Prostate gland (tissue), 2 donors: ENCODE data around the gene GRP. TPM values are rescaled to one million over a fixed set of nuclear protein-coding genes. Genes with fewer than 3 reads are reported as not detected.
A peak's percentile ranks its signal among the peaks of the same experiment; 100 is the strongest.

Source experiments
- DNase-seq: peaks from one replicate; pipeline ENCODE4 v3.0.0-alpha.2; 2019; ENCODE audit warnings: low spot score
- H3K27ac ChIP-seq, 2 donors: fragments of 200-600 bp; sonication (generic); 2 replicates each; pipeline ENCODE4 v1.5.1; 2017 to 2019
- H3K27me3 ChIP-seq: fragments of 200-600 bp; sonication (generic); replicated peaks from 2 replicates; pipeline ENCODE4 v1.5.1; 2019; ENCODE audit not compliant: insufficient read depth
- H3K36me3 ChIP-seq, 2 donors: fragments of 200-600 bp; sonication (generic); 1 replicate in 1 of 2; 2 replicates in 1 of 2; pipeline versions ENCODE4 v1.5.1 to v1.8.1; 2017 to 2019
- H3K4me1 ChIP-seq: fragments of 200-600 bp; sonication (generic); replicated peaks from 2 replicates; pipeline ENCODE4 v1.5.1; 2019
- H3K4me3 ChIP-seq, 2 donors: fragments of 200-600 bp; sonication (generic); 2 replicates each; pipeline ENCODE4 v1.5.1; 2017 to 2019
- H3K9me3 ChIP-seq: fragments of 200-600 bp; sonication (generic); 2 replicates; pipeline ENCODE4 v1.5.1; 2017
- CTCF ChIP-seq, 4 experiments: fragments of 200-600 bp in 2 of 4; fragments of 450-650 bp in 2 of 4; sonication (generic) in 2 of 4; IDR thresholded peaks; 1 replicate in 3 of 4; 2 replicates in 1 of 4; pipeline ENCODE4 v1.5.1; 2016 to 2019; ENCODE audit warnings: antibody characterized with exemption in 4 of 4, mild to moderate bottlenecking in 2 of 4, moderate library complexity in 2 of 4
- POLR2A ChIP-seq: fragments of 450-650 bp; IDR thresholded peaks from one replicate; pipeline ENCODE4 v1.6.1; 2016; ENCODE audit warnings: antibody characterized with exemption, mild to moderate bottlenecking
- POLR2AphosphoS5 ChIP-seq: sonication (generic); formaldehyde crosslinking; IDR thresholded peaks from one replicate; pipeline ENCODE4 v1.6.1; 2017; ENCODE audit warnings: antibody characterized with exemption
- WGBS: methylation state at CpG from one replicate; pipeline ENCODE4 v1.1.5; 2018; 5-methylcytosine and 5-hydroxymethylcytosine counted together
- intact Hi-C: fragments of 100-400 bp; cut with DNase I; formaldehyde crosslinking; loops from one replicate; pipeline ENCODE4 v1.14.2; 2022
- total RNA-seq, 2 donors: library from RNA; depleted of rRNA; stranded (reverse); fragments of >200 nt; gene quantifications; one replicate each; pipeline ENCODE4 v1.1.0, GENCODE V29; 2016

GRP gene
- total RNA-seq, 2 donors from 2014 or later: 1.4 TPM; not detected in 1

- Histone ChIP-seq H3K9me3 (no peaks in the 10 kb centered on the region), H3K4me3 (no peak overlapping the region), H3K27me3 (no peaks in the 10 kb centered on the region), H3K27ac (no peak overlapping the region), H3K36me3 (no peaks in the 10 kb centered on the region), H3K4me1 (no peaks in the 10 kb centered on the region)
- 93% methylated on average over 2 of the region's 2 CpGs for WGBS
- TF ChIP-seq POLR2A: no peak
- TF ChIP-seq CTCF (IDR thresholded peaks at IDR 0.05): no peak
- TF ChIP-seq POLR2AphosphoS5: no peak
- DNase-seq: no peak
- intact Hi-C loops: no loop called here
Measured at GRCh38 chr18:59211629-59212028, 8.3 kb upstream of the GRP start.

GRCh38 chr18:59218018-59218417, 1.9 kb upstream of the GRP start:
- H3K4me3 ChIP-seq: no peak overlapping the region
- TF ChIP-seq POLR2AphosphoS5 (no peak), POLR2A (no peak), CTCF (IDR thresholded peaks at IDR 0.05) (no peak)
- H3K9me3 ChIP-seq: no peaks in the 10 kb centered on the region
- peaks cover 8% of the 10 kb centered on the region for H3K4me1 ChIP-seq
- H3K27me3 ChIP-seq: peaks cover 10% of the 10 kb centered on the region
- no peak for DNase-seq
- no peaks in the 10 kb centered on the region for H3K36me3 ChIP-seq
- no peak overlapping the region for H3K27ac ChIP-seq
- intact Hi-C loops: no loop called here
- WGBS: 74% methylated on average over 6 of the region's 6 CpGs

- DNase-seq: no peak
- WGBS: 3% methylated on average over 31 of the region's 46 CpGs
- no peak overlapping the region for H3K27ac ChIP-seq
- no peaks in the 10 kb centered on the region for H3K9me3 ChIP-seq
- no peak for TF ChIP-seq POLR2A
- no peak for TF ChIP-seq POLR2AphosphoS5
- TF ChIP-seq CTCF (IDR thresholded peaks at IDR 0.05): no peak
- H3K36me3 ChIP-seq: no peaks in the 10 kb centered on the region
- H3K4me1 ChIP-seq: peaks cover 8% of the 10 kb centered on the region
- H3K27me3 ChIP-seq: peaks cover 10% of the 10 kb centered on the region
- intact Hi-C loops: no loop called here
- H3K4me3 ChIP-seq: peak overlapping the region in 1 of 2 donors; percentile 13
Measured at GRCh38 chr18:59220164-59220783, 316 bp downstream of the GRP start.

GRCh38 chr18:59220784-59221765, 1.1 kb downstream of the GRP start:
- 4% methylated on average over 47 of the region's 47 CpGs for WGBS

More at GRCh38 chr18:59220784-59221765, 1.1 kb downstream of the GRP start:
- Histone ChIP-seq H3K27ac (no peak overlapping the region), H3K4me3 (no peak overlapping the region), H3K27me3 (peaks cover 10% of the 10 kb centered on the region), H3K9me3 (no peaks in the 10 kb centered on the region), H3K36me3 (no peaks in the 10 kb centered on the region), H3K4me1 (peaks cover 8% of the 10 kb centered on the region)
- DNase-seq: no peak
- TF ChIP-seq CTCF (IDR thresholded peaks at IDR 0.05) (no peak), POLR2AphosphoS5 (no peak), POLR2A (no peak)
- intact Hi-C loops: no loop called here
